Pulmonary artery endothelial cell (primary cell): Measurements from ENCODE around the gene THSD4. TPM values are rescaled to one million over a fixed set of nuclear protein-coding genes. Genes with fewer than 3 reads are reported as not detected.
"Not testable (repeated sequence)": the region's sequence is repeated elsewhere in the genome, so short reads cannot be mapped to it uniquely, and the experiment has no call there.

Experiments used
- DNase-seq: peaks from one replicate; pipeline ENCODE4 v3.0.0-alpha.2; 2011; ENCODE audit warnings: low read depth, low spot score
- total RNA-seq: library from RNA; depleted of rRNA; stranded (reverse); fragments of >200 nt; gene quantifications from 2 replicates; pipeline ENCODE4 v1.2.3, GENCODE V29; 2014

The THSD4 gene
- total RNA-seq, 1 donor from 2014 or later: 35.2 TPM

DNA sequence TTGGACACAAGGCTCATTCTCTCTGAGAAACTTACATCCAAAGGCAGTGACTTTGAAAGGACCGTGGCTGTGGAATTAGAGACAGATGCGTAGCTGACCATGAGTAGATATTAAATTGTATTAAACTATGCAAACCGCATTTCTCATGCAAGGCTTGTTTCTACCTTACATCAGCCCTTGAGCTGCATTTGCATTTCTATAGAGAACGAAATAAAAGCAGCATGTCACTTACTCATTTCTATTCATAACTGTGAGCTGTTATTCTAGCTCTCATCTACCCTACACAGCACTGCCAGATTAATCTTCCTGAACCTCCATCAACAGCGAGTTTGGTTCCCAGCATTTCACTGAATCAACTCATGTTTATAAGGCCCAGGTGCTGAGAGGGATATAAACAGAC is 72.3 kb downstream of the THSD4 start:
- DNase-seq: no peak

DNA sequence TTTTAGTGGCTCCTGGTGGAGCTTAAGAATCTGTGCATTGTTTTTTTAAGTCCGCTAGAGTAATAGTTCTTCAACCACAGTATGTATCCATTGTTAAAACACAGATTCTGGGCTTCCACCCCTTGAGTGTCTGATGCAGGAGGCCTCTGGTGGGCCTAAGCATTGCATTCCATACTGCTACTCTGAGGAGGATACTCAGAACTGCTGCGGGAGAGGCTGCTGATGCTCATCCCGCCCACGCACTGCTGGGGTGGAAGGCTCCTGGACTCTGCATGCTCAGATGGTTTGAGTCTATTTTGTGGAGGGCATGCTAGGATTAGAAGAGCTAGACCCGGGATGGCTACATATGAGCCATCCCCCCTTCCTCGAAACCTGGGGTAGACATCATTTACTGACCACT is 74.4 kb downstream of the THSD4 start:
- no peak for DNase-seq

DNA sequence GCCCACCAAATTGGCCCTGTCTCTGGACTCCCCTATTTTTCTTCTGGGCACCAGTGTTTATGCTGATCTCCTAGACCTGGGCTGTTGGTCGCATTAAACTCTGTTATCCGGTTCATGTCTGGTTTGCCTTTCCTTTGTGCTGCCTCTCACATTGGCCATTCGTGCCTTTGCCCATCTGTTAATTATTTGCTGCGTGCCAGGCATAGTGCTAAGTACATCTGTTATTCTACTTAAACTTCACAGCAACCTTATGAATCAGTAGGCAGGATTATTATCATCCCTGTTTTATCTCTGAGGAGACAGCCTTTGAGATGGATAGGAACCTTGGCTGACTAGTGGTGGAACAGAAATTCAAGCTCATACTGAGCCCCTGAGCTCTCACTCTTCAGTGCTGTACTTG is 76.0 kb downstream of the THSD4 start:
- DNase-seq: no peak

DNA sequence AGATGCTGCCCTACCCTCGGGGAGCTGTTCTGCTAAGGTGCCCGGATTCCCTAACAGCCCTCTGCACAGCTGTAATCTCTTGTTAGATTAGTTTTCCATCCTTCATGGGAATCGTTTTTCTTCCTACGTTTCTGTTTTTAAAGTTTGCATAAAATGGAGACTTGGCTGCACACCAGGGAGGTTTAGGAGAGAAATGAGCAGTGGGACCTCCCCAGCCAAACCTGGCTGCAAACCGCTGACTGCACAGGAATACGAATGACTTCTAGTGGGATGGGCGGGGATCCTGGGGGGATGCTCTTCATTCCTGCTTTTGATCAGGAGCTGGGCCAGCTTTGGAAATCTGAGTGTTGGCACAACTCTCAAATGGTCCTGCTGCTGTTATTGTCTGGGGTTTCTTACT is 77.5 kb downstream of the THSD4 start:
- DNase-seq: no peak

DNA sequence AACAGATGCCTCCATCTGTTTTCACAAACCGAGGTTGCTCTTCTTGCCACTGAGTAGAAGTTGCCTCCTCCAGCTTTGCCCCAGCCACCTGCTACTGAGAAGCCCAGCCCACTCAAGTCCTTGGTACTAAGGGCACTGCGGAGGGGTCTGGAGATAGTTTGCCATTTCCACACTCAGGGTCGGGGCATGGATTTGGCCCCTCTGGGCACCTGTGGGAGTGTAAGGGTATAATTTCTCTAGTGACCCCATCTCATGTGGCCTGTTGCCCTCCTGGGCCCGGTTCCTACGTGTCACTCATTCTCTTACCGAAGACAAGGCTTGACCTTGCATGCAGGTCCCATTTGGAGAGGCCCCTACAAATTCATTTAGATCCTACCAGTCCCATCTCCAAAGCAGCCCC is 79.0 kb downstream of the THSD4 start:
- DNase-seq: no peak

DNA sequence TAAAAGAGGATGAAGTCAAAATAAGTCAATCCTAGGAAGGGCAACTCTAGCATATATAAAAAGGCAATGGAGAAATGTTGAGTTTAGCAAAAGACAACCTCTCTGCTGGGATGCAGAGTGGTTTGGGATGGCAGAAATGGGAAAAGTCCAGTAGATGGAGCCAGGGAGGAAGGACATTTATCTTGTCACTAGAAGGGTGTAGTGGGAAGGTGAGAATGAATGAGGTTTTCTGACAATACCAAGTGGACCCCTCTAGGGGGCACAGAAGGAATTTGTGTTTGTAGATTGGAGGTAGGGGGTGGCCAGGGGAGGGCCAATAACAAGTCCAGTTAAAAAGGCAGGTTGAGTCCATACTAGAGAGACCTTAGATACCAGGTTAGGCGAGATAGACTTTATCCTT is 80.0 kb downstream of the THSD4 start:
- DNase-seq: no peak

DNA sequence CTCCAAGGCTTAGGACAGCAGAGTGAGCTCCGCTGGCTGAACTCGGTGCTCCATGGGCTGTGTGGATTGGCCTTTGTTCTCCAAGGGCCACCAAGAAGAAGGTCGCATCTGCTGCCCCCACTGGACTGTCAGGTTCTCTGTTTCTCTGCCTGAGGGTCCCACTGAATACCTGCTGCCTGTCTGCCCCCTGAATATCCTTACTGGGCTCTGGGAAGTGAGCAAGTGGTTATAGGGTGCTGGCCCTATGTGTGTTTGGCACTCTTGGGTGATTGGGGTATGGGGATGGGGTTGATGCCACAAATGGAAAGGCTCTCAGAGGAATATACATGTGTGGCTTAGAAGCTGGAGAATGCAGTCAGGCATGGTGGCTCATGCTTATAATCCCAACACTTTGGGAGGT is 82.3 kb downstream of the THSD4 start:
- no peak for DNase-seq

DNA sequence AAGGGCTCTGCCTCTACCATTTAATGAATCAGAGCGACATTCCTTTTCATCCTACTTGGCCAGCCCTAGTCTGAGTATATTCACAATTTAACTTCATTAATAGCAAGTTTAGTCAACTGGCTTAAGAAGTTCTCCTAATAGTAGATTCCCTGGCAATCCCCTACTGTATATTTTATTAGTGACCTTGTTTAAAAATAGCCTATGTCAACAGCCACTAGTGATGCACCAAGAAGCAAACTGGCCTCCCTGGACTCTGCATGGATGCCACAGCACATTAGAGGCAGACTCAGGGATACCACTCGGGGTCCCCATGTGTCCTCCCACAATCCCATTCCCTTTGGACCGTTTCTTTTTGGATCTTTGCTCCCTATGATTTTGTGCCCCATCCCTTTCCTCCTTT is 83.6 kb downstream of the THSD4 start:
- DNase-seq: no peak

DNA sequence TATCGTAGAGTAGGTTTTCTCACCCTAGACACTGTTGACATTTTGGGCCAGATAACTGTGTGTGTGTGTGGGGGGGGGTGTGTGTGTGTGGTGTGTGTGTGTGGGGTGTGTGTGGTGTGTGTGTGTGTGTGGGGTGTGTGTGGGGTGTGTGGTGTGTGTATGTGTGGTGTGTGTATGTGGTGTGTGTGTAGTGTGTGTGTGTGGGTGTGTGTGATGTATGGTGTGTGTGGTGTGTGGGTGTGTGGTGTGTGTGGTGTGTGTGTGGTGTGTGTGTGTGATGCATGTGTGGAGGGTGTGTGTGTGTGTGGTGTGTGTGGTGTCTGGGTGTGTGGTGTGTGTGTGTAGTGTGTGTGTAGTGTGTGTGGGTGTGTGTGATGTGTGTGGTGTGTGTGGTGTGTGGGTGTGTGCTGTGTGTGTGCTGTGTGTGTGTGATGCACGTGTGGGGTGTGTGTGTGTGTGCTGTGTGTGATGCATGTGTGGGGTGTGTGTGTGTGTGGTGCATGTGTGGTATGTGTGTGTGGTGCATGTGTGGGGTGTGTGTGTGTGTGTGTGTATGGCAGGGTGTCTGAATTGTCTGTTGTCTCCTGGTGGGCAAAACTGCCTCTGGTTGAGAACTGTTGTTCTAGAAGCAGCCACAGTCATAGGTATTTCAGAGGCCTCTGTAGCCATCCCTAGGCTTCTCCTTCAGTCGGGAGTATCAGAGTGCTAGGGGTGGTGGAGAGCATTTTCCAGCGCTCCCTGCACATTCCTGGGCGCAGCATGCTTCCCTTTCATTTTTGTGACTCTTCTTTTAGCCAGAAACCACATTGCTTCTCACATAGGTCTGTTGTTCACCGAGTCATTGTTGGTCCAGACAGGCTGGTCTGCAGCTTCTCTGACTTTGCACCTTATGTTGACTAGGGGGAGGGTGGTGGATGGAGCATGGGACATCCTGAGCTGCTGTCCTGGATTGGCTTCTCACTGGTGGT is 84.4 kb downstream of the THSD4 start:
- DNase-seq: no peak

DNA sequence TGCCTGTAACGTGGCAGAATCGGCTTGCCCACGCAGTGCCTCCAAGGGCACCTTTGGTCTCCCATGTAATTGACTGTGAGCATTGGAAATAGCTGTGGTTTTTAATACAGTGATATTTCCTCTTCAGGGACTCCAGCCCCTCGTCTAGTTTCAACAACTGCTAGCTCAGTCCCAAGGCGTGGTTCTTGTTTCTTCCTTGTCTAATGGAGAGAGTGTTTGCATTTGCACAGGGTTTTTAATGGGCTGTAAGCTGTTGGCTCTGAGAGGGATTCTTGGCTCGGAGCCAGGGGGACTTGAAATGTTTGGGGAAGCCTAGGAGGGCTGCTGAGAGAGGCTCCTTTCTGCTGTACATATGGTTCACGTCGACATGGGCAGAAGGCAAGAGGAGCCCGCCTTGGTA is 86.2 kb downstream of the THSD4 start:
- no peak for DNase-seq

DNA sequence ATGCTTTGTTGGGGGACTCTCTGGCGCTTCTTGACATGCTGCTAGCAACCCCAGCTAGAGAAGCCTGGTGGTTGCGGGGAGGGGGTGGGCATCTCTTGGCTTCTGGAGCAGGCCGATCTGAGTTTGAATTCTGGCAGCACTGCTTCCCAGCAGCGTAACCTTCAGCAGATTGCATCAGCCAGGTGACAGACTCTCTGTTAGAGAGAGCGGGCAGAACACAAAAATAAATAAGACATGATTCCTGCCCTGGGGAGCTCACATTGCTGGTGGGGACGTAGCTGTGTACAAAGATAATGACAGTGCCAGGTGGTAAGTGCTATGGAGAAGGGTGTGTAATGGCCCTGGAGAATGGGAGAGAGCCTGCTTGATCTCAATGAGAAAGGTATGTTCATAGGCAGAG is 87.4 kb downstream of the THSD4 start:
- DNase-seq: no peak

DNA sequence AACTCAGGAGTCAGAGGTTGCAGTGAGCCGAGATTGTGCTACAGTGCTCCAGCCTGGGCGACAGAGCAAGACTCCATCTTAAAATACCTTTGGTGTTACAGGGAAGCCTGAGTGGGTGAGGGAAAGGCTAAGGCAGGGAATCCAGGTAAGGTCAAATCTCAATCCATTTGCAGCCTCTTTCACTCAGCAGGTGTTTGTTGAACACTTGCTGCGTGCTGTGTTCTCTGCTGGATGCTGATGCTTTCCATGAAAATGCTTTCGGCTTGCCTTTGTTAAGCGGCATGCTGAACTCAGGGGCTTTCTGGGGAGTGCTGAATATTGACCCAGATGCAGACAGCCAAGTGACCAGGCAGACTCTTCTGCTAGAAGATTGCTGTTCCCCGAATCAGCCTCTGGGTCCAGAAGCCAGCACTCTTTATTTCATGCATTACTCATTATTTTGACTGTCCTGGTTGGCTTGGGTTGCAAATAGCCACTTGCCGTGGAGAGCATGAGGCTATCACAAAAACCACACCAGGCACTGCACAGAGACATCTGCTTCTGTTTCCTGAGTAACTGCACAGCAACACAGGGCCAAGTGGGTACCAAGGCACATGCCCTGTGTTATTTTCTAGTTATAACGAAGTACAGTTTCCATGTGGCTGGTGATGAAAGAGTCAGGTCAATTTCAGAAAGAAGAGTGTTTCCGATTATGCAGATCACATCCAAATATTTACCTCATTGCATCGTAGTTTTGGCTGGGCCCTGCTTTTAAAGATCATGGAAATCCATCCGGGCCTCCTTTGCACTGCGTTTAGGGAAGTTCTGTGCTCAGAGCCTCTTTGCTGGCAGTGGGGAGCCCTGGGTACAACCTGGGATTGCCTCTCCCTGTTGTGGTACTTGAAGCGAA is 88.6 kb downstream of the THSD4 start:
- DNase-seq: no peak

DNA sequence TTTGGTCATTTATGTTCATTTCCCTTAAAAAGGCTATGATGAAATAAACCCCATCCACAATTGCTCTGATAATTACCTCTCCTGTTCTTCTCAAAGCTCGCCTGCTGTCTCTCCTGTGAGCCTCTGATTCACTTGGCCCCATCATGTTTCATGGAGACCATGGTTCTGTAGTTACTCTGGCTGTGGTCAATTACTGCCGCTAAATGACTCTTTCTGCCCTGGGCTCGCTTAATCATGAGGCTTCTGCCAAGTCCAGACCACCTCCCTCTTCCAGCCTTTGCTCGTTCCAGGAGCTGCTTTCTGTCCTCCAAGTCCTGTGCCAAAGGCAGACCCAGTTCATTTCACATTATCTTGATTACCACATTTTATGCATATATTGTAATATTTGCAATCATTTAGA is 91.9 kb downstream of the THSD4 start:
- no peak for DNase-seq

DNA sequence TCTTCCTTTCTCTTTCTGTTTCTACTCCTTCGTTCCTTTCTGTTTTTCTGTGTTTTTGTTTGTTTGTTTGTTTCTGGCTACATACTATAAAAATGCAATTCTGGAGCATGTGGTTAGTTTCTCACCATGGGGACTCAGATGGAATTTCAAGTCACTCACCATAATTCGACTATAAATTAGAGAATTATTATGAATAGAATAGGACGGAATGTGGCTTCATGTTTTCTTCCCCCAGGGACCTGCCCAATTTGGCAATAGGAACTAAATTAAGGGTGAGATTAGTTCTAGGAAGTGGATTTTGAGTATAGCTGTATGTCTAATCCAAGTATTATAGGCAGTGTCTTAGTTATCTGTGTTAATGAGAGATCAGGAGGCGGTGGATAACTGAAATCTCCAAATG is 96.9 kb downstream of the THSD4 start:
- DNase-seq: no peak

DNA sequence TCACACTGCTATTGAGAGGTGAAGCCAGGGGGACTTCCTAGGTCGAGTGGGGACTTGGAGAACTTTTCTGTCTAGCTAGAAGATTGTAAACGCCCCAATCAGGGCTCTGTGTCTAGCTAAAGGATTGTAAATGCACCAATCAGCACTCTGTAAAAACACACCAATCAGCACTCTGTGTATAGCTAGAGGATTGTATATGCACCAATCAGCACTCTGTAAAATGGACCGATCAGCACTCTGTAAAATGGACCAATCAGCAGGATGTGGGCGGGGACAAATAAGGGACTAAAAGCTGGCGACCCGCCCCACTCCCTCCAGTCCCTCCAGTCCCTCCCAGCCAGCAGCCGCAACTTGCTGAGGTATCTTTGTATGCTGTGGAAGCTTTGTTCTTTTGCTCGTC is 98.7 kb downstream of the THSD4 start:
- DNase-seq: not testable (repeated sequence)

DNA sequence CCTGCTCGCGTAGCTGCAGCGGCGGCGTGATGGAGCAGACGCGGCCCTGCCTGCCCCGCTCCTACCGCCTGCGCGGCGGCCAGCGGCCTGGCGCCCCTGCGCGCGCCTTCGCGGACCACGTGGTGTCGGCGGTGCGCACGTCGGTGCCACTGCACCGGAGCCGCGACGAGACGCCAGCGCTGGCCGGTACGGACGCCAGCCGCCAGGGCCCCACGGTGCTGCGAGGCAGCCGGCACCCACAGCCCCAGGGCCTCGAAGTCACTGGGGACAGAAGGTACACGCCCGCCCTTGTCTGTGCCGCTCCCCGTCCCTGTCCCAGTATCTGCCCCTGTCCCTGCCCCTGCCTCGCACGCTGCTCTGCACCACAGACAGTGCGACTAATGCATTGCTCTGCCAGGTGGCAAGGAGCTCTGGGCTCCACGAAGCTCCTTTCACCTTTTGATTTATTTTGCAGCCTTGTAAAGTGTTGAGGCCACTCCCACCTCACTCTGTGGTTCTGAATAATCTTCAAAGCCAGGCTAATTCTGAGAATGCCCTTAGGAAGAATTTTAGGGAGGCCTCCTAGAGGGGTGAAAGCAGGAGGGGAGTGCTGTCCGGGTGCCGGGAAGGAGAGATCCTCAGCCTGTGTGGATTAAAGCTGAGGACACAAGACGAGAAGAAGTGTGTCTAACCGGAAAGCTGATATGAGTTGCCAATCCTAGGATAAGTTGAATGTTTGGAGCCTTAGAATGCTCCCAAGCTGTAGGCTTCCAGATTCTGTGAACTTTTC is 100.0 kb downstream of the THSD4 start:
- no peak for DNase-seq

DNA sequence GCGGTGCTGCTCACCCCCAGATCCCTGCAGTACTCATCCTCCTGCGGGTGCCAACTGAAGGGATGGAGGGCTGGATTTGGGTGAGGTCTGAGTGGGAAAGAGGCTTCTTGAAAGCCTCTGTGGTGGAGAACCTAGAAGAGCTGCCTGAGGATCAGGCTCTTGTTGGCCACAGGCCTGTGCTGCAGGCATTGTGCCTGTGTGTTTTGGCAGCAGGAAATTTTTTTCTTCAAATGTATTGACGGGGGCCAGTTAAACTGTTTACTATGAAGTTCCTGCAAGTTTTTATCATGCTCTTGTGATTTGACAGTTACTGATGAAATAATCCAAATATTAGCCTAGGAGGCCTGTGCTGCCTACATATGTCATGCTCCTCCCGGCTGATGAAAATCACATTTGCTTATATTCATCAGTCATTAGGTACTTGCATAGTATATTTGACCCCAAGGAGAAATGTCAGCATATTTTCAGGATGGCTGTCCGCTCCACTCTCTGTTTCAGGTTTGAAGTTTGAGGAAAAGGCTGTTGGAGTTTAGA is 103.1 kb downstream of the THSD4 start:
- no peak for DNase-seq

DNA sequence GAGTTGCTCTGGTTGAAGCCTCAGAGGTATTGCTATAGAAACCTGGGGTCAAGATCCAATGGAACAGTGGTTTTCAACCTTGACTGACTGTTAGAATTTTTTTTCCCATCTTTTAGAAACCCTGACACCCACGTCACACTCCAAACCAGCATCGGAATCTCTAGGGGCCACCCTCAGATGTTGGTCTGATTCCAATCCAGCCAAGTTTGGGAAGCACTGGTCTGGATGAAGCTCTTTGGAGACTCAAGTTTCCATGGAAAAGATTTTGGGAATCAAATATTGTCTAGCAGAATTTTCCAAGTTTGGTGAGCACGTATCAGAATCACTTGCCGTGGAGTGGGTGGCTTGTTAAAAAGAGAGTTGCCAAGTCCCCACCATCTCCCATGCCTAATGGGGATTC is 103.8 kb downstream of the THSD4 start:
- no peak for DNase-seq

DNA sequence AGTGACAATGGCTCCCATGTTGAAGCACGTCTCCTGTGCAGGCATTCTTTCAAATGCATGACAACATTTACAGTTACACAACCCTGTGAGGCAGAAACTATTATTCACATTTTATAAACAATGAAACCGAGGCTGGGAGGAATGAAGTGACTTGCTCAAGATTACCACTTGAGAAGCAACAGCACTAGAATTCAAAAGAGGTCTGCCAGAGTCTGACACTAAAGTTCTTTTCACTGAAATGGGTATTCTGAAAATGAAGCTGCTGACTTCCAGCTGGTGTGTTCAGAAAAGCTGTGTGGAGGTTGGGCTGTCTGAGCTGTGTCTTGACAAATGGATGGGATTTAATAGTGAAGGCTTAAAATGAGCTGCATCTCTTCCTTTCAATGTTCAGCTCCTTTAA is 104.4 kb downstream of the THSD4 start:
- no peak for DNase-seq

DNA sequence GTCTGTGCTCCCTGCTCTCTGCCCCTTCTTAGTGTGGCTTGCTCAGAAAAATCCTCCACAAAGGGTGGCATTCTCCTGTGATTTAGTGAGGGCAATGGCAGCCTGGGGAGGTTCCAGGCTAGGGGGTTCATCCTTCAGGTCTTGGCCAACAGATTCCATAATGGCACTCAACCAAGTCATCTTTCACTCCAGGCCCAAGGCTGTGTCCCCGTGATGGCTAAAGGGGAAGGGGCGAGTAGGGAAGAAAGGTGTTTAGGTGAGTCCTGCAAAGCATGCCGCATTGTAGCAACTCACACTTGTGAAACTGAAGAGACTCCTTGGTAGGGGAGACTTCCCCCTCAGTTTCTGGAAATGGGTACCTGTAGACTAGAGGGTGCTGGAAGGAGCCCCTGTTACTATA is 105.6 kb downstream of the THSD4 start:
- DNase-seq: no peak

DNA sequence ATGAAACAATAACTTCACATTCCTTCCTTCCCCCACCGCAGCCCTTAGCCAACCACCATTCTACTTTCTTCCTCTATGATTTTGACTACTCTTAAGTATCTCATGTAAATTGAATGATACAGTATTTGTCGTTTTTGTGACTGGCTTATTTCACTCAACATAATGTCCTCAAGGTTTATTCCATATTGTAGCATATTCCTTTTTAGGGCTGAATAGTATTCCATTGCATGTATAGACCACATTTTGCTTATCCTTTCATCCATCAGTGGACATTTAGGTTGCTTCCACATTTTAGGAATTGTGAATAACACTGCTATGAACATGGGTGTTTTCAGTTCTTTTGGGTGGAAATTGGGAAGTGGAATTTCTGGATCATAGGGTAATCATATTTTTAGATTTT is 106.1 kb downstream of the THSD4 start:
- no peak for DNase-seq
